ENCODE measurements around the gene KDM4C. TPM values are rescaled to one million over a fixed set of nuclear protein-coding genes. Genes with fewer than 3 reads are reported as not detected.

KDM4C gene
- total RNA-seq, 1 donor from 2014 or later = 11.1 TPM

GRCh38 chr9:7071916-7072315 lies 314.1 kb downstream of the KDM4C start:
- H3K9me3 Mint-ChIP-seq = no peaks in the 10 kb centered on the region
- H3K4me2 ChIP-seq = no peak overlapping the region
- no peak for DNase-seq (ENCODE audit: low spot score)
- H3F3A ChIP-seq (ENCODE audit: low read depth) = no peaks in the 10 kb centered on the region
- H2AFZ ChIP-seq (replicated peaks) = no peak overlapping the region
- peaks cover 4% of the 10 kb centered on the region for H3K4me1 Mint-ChIP-seq
- no peaks in the 10 kb centered on the region for H3K9me3 ChIP-seq (ENCODE audit: low read depth)
- H3K79me2 ChIP-seq (ENCODE audit: low read depth) = no peaks in the 10 kb centered on the region
- no peaks in the 10 kb centered on the region for H3K27me3 ChIP-seq
- no peak overlapping the region for H3K27ac Mint-ChIP-seq
- H4K20me1 ChIP-seq (ENCODE audit: low read depth) = no peaks in the 10 kb centered on the region
- no peaks in the 10 kb centered on the region for H3K36me3 ChIP-seq
- H3K27ac ChIP-seq = no peak overlapping the region
- H3K4me3 ChIP-seq = no peak overlapping the region
- no peak overlapping the region for H3K4me3 Mint-ChIP-seq
- H3K27me3 Mint-ChIP-seq (ENCODE audit: insufficient read depth, low read depth) = no peaks in the 10 kb centered on the region
- no peaks in the 10 kb centered on the region for H3K36me3 Mint-ChIP-seq
- no peaks in the 10 kb centered on the region for H3K4me1 ChIP-seq
- H3K9ac ChIP-seq = no peak overlapping the region
- TF ChIP-seq EZH2 (IDR thresholded peaks at IDR 0.05) = no peak
- no peak for TF ChIP-seq EZH2phosphoT487 (IDR thresholded peaks at IDR 0.05)
- no peak for TF ChIP-seq CTCF (IDR thresholded peaks at IDR 0.05)

DNA sequence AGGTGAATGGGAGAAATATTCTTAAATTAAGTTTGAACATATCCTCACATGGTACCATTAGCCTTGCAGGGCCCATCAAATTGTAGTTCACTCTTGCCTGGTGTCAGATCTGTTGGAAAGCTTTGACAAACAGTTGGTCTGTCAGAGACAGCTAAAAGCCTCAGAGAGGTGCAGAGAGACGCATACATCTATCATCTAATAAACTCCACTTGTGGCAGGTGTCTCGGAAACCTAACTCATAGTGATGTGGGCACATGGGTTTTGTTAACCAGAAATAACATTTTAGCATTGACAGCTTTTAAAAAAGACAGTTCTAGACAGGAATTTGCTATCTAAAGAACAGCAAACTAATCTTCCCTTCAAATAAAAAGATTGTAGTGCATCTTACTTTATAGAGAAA lies 315.9 kb downstream of the KDM4C start:
- no peaks in the 10 kb centered on the region for H3K4me1 ChIP-seq
- no peaks in the 10 kb centered on the region for H3K27me3 Mint-ChIP-seq (ENCODE audit: insufficient read depth, low read depth)
- H3K4me1 Mint-ChIP-seq = peaks cover 4% of the 10 kb centered on the region
- H3K9ac ChIP-seq = no peak overlapping the region
- no peak overlapping the region for H3K4me3 ChIP-seq
- no peak overlapping the region for H3K4me3 Mint-ChIP-seq
- H3K79me2 ChIP-seq (ENCODE audit: low read depth) = no peaks in the 10 kb centered on the region
- H3K27ac Mint-ChIP-seq = no peak overlapping the region
- H3K9me3 Mint-ChIP-seq = no peaks in the 10 kb centered on the region
- no peak overlapping the region for H3K27ac ChIP-seq
- H4K20me1 ChIP-seq (ENCODE audit: low read depth) = no peaks in the 10 kb centered on the region
- H2AFZ ChIP-seq (replicated peaks) = no peak overlapping the region
- no peaks in the 10 kb centered on the region for H3F3A ChIP-seq (ENCODE audit: low read depth)
- H3K36me3 Mint-ChIP-seq = no peaks in the 10 kb centered on the region
- H3K4me2 ChIP-seq = no peak overlapping the region
- no peak for DNase-seq (ENCODE audit: low spot score)
- H3K9me3 ChIP-seq (ENCODE audit: low read depth) = no peaks in the 10 kb centered on the region
- no peaks in the 10 kb centered on the region for H3K36me3 ChIP-seq
- no peak for TF ChIP-seq EZH2phosphoT487 (IDR thresholded peaks at IDR 0.05)
- no peak for TF ChIP-seq EZH2 (IDR thresholded peaks at IDR 0.05)
- no peak for TF ChIP-seq CTCF (IDR thresholded peaks at IDR 0.05)
- no peaks in the 10 kb centered on the region for H3K27me3 ChIP-seq

DNA sequence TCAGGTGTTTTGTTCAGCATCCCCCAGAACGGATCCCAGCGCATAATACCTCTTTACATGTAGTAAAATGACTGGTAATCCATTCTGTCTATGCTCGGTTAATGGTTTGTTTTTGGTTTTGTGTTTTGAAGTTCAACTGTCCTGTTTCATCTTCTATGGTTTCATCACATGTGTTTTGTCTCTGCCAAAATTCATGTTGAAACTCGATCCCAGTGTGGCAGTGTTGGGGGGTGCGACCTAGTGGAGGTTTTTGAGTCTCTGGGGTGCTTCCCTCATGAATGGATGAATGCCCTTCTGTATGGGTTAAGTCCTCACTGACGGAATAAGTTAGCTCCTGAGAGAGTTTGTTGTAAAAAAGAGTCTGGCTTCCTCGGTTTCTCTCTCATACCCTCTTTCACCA lies 317.4 kb downstream of the KDM4C start:
- Histone ChIP-seq H3K9ac (no peak overlapping the region), H3K79me2 (ENCODE audit: low read depth) (no peaks in the 10 kb centered on the region), H2AFZ (replicated peaks) (no peak overlapping the region), H3K4me1 (no peaks in the 10 kb centered on the region), H3K9me3 (ENCODE audit: low read depth) (no peaks in the 10 kb centered on the region), H3K4me2 (no peak overlapping the region), H3F3A (ENCODE audit: low read depth) (no peaks in the 10 kb centered on the region), H3K27me3 (no peaks in the 10 kb centered on the region), H3K36me3 (no peaks in the 10 kb centered on the region), H4K20me1 (ENCODE audit: low read depth) (no peaks in the 10 kb centered on the region), H3K27ac (no peak overlapping the region), H3K4me3 (no peak overlapping the region)
- Mint-ChIP-seq H3K36me3 (no peaks in the 10 kb centered on the region), H3K27ac (no peak overlapping the region), H3K27me3 (ENCODE audit: insufficient read depth, low read depth) (no peaks in the 10 kb centered on the region), H3K9me3 (no peaks in the 10 kb centered on the region), H3K4me3 (no peak overlapping the region), H3K4me1 (peaks cover 4% of the 10 kb centered on the region)
- DNase-seq (ENCODE audit: low spot score) = no peak
- TF ChIP-seq EZH2 (IDR thresholded peaks at IDR 0.05) (no peak), CTCF (IDR thresholded peaks at IDR 0.05) (no peak), EZH2phosphoT487 (IDR thresholded peaks at IDR 0.05) (no peak)

All from neural progenitor cell (in vitro differentiated cells).